Adrenal gland (tissue), 5 donors: ENCODE results near the gene TBXA2R.

Source experiments
- CTCF ChIP-seq, 6 experiments: fragments of 450-650 bp in 4 of 6; fragments of 200-600 bp in 2 of 6; sonication (generic) in 1 of 6; IDR thresholded peaks; 1 replicate in 5 of 6; 2 replicates in 1 of 6; pipeline versions ENCODE4 v1.5.1 to v1.8.0; 2016 to 2021; ENCODE audit warnings: antibody characterized with exemption in 6 of 6, mild to moderate bottlenecking in 2 of 6, moderate library complexity in 1 of 6
- POLR2A ChIP-seq, 2 donors: fragments of 450-650 bp; IDR thresholded peaks; one replicate each; pipeline ENCODE4 v1.6.1; 2017; ENCODE audit warnings: antibody characterized with exemption in 2 of 2, mild to moderate bottlenecking in 2 of 2, moderate library complexity in 1 of 2
- donor health status: DM: no; HTN: no; CAD: no.

DNA sequence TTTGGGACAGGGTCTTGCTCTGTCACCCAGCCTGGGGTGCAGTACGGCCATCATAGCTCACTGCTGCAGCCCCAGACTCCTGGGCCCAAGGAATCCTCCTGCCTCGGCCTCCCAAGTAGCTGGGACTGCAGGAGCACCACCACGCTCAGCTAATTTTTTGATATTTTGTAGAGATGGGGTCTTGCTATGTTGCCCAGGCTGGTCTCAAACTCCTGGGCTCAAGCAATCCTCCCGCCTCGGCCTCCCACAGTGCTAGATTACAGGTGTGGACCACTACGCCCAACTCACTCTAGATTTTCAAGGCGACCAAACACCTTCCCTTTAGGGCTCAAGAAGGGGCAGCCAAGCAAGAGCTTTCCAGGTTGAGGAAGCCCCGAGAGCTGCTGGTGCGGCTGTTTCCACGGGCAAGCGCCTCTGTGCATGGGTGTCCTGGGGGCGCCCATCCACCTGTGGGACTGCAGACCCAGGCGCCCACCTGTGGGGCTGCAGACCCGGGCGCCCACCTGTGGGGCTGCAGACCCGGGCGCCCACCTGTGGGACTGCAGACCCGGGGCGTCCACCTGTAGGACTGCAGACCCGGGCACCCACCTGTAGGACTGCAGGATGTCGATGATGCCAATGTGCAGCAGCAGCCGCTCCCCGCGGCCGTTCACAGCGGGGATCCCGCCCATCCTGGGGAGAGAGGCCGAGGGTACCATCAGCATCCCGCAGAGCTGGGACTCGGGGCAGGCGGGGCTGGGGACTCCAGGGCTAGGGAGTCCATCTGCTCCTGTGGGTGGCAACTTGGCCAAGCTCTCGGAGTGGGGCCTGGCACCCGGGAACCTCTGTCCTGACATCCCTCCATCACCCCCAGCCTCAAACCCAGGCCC is 41.6 kb upstream of the TBXA2R start:
- no peak for TF ChIP-seq CTCF (IDR thresholded peaks at IDR 0.05)
- no peak for TF ChIP-seq POLR2A (IDR thresholded peaks at IDR 0.05)
